Measurements from ENCODE around the gene NPHP3.

NPHP3 gene, protein sequence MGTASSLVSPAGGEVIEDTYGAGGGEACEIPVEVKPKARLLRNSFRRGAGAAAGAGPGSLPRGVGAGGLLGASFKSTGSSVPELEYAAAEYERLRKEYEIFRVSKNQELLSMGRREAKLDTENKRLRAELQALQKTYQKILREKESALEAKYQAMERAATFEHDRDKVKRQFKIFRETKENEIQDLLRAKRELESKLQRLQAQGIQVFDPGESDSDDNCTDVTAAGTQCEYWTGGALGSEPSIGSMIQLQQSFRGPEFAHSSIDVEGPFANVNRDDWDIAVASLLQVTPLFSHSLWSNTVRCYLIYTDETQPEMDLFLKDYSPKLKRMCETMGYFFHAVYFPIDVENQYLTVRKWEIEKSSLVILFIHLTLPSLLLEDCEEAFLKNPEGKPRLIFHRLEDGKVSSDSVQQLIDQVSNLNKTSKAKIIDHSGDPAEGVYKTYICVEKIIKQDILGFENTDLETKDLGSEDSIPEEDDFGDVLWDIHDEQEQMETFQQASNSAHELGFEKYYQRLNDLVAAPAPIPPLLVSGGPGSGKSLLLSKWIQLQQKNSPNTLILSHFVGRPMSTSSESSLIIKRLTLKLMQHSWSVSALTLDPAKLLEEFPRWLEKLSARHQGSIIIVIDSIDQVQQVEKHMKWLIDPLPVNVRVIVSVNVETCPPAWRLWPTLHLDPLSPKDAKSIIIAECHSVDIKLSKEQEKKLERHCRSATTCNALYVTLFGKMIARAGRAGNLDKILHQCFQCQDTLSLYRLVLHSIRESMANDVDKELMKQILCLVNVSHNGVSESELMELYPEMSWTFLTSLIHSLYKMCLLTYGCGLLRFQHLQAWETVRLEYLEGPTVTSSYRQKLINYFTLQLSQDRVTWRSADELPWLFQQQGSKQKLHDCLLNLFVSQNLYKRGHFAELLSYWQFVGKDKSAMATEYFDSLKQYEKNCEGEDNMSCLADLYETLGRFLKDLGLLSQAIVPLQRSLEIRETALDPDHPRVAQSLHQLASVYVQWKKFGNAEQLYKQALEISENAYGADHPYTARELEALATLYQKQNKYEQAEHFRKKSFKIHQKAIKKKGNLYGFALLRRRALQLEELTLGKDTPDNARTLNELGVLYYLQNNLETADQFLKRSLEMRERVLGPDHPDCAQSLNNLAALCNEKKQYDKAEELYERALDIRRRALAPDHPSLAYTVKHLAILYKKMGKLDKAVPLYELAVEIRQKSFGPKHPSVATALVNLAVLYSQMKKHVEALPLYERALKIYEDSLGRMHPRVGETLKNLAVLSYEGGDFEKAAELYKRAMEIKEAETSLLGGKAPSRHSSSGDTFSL (N-terminal part only)

GRCh38 chr3:132722165-132723023 lies at the start of gene NPHP3:
Gene NPHP3 (minus strand): TSS chr3:132722409. CDS start chr3:132722355, 54 bp downstream.
- no peak for TF ChIP-seq BACH2 (CRISPR knock-in tag; IDR thresholded peaks at IDR 0.05; ENCODE audit: borderline replicate concordance)
- TF ChIP-seq ISL1 (CRISPR knock-in tag; IDR thresholded peaks at IDR 0.05): no peak
- TF ChIP-seq ZFP3 (CRISPR knock-in tag; IDR thresholded peaks at IDR 0.05): no peak
- TF ChIP-seq, protein P1, sequence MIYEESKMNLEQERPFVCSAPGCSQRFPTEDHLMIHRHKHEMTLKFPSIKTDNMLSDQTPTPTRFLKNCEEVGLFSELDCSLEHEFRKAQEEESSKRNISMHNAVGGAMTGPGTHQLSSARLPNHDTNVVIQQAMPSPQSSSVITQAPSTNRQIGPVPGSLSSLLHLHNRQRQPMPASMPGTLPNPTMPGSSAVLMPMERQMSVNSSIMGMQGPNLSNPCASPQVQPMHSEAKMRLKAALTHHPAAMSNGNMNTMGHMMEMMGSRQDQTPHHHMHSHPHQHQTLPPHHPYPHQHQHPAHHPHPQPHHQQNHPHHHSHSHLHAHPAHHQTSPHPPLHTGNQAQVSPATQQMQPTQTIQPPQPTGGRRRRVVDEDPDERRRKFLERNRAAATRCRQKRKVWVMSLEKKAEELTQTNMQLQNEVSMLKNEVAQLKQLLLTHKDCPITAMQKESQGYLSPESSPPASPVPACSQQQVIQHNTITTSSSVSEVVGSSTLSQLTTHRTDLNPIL (CRISPR knock-in tag; IDR thresholded peaks at IDR 0.05; ENCODE audit: low read depth): no peak
- TF ChIP-seq RARB (CRISPR knock-in tag; IDR thresholded peaks at IDR 0.05): no peak
- TF ChIP-seq ZNF8 (CRISPR knock-in tag; IDR thresholded peaks at IDR 0.05): no peak
- no peak for TF ChIP-seq ZNF565 (CRISPR knock-in tag; conservative IDR thresholded peaks at IDR 0.05; ENCODE audit: low read depth)
- TF ChIP-seq CSRNP3 (CRISPR knock-in tag; IDR thresholded peaks at IDR 0.05): no peak
- TF ChIP-seq ESRRG (CRISPR knock-in tag; IDR thresholded peaks at IDR 0.05): no peak
- TF ChIP-seq, protein P2, sequence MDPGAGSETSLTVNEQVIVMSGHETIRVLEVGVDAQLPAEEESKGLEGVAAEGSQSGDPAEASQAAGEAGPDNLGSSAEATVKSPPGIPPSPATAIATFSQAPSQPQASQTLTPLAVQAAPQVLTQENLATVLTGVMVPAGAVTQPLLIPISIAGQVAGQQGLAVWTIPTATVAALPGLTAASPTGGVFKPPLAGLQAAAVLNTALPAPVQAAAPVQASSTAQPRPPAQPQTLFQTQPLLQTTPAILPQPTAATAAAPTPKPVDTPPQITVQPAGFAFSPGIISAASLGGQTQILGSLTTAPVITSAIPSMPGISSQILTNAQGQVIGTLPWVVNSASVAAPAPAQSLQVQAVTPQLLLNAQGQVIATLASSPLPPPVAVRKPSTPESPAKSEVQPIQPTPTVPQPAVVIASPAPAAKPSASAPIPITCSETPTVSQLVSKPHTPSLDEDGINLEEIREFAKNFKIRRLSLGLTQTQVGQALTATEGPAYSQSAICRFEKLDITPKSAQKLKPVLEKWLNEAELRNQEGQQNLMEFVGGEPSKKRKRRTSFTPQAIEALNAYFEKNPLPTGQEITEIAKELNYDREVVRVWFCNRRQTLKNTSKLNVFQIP (CRISPR knock-in tag; IDR thresholded peaks at IDR 0.05; ENCODE audit: borderline replicate concordance, low read depth): no peak
- TF ChIP-seq CSDC2 (CRISPR knock-in tag; IDR thresholded peaks at IDR 0.05): no peak
- TF ChIP-seq, protein P3, sequence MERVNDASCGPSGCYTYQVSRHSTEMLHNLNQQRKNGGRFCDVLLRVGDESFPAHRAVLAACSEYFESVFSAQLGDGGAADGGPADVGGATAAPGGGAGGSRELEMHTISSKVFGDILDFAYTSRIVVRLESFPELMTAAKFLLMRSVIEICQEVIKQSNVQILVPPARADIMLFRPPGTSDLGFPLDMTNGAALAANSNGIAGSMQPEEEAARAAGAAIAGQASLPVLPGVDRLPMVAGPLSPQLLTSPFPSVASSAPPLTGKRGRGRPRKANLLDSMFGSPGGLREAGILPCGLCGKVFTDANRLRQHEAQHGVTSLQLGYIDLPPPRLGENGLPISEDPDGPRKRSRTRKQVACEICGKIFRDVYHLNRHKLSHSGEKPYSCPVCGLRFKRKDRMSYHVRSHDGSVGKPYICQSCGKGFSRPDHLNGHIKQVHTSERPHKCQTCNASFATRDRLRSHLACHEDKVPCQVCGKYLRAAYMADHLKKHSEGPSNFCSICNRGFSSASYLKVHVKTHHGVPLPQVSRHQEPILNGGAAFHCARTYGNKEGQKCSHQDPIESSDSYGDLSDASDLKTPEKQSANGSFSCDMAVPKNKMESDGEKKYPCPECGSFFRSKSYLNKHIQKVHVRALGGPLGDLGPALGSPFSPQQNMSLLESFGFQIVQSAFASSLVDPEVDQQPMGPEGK (CRISPR knock-in tag; IDR thresholded peaks at IDR 0.05; ENCODE audit: borderline replicate concordance): no peak
- TF ChIP-seq ZNF70 (CRISPR knock-in tag; IDR thresholded peaks at IDR 0.05): no peak
- TF ChIP-seq ARNTL (CRISPR knock-in tag; IDR thresholded peaks at IDR 0.05; ENCODE audit: borderline replicate concordance, low read depth): no peak
- no peak for TF ChIP-seq PPARA (CRISPR knock-in tag; IDR thresholded peaks at IDR 0.05; ENCODE audit: borderline replicate concordance)
- TF ChIP-seq, protein P4, sequence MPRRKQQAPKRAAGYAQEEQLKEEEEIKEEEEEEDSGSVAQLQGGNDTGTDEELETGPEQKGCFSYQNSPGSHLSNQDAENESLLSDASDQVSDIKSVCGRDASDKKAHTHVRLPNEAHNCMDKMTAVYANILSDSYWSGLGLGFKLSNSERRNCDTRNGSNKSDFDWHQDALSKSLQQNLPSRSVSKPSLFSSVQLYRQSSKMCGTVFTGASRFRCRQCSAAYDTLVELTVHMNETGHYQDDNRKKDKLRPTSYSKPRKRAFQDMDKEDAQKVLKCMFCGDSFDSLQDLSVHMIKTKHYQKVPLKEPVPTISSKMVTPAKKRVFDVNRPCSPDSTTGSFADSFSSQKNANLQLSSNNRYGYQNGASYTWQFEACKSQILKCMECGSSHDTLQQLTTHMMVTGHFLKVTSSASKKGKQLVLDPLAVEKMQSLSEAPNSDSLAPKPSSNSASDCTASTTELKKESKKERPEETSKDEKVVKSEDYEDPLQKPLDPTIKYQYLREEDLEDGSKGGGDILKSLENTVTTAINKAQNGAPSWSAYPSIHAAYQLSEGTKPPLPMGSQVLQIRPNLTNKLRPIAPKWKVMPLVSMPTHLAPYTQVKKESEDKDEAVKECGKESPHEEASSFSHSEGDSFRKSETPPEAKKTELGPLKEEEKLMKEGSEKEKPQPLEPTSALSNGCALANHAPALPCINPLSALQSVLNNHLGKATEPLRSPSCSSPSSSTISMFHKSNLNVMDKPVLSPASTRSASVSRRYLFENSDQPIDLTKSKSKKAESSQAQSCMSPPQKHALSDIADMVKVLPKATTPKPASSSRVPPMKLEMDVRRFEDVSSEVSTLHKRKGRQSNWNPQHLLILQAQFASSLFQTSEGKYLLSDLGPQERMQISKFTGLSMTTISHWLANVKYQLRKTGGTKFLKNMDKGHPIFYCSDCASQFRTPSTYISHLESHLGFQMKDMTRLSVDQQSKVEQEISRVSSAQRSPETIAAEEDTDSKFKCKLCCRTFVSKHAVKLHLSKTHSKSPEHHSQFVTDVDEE (CRISPR knock-in tag; IDR thresholded peaks at IDR 0.05): no peak
- no peak for TF ChIP-seq SNAI2 (CRISPR knock-in tag; IDR thresholded peaks at IDR 0.05)
- TF ChIP-seq OSR1 (CRISPR knock-in tag; IDR thresholded peaks at IDR 0.05): no peak
- ATAC-seq: peak; percentile 95

All from SK-N-SH treated with all-trans-retinoic acid at 6 μM for 48 hours (cell line).